Glutamatergic neuron (in vitro differentiated cells): Measurements from ENCODE around the gene PHOX2A. TPM values are rescaled to one million over a fixed set of nuclear protein-coding genes. Genes with fewer than 3 reads are reported as not detected.

Source experiments
- DNase-seq: peaks from one replicate; pipeline ENCODE4 v3.0.0; 2022
- H3K27ac Mint-ChIP-seq: one replicate; pipeline ENCODE4 v1.8.0; 2020; ENCODE audit warnings: mild to moderate bottlenecking, mixed read lengths, inconsistent platforms; ENCODE audit not compliant: unreplicated experiment
- H3K27me3 Mint-ChIP-seq: one replicate; pipeline ENCODE4 v1.8.0; 2020; ENCODE audit warnings: mild to moderate bottlenecking, moderate library complexity, mixed read lengths, inconsistent platforms; ENCODE audit not compliant: unreplicated experiment
- H3K36me3 Mint-ChIP-seq: one replicate; pipeline ENCODE4 v1.8.0; 2020; ENCODE audit warnings: mild to moderate bottlenecking, mixed read lengths, inconsistent platforms; ENCODE audit not compliant: unreplicated experiment
- H3K4me1 Mint-ChIP-seq: one replicate; pipeline ENCODE4 v1.8.0; 2020; ENCODE audit warnings: mild to moderate bottlenecking, low read depth, mixed read lengths, inconsistent platforms; ENCODE audit not compliant: unreplicated experiment
- H3K4me3 Mint-ChIP-seq: one replicate; pipeline ENCODE4 v1.8.0; 2020; ENCODE audit warnings: mild to moderate bottlenecking, mixed read lengths, inconsistent platforms; ENCODE audit not compliant: unreplicated experiment
- H3K9me3 Mint-ChIP-seq: one replicate; pipeline ENCODE4 v1.8.0; 2020; ENCODE audit warnings: mild to moderate bottlenecking, moderate library complexity, mixed read lengths, inconsistent platforms; ENCODE audit not compliant: unreplicated experiment
- total RNA-seq: library from RNA; stranded (reverse); fragmentation: NEBNext Ultra II Directional; extraction: Animal tissue kit (Norgen Biotek cat#: 25700); gene quantifications from one replicate; pipeline ENCODE4 v1.2.1, GENCODE V29; 2021; ENCODE audit not compliant: unreplicated experiment
- TF ChIP-seq, protein P1 (sequence below): fragments of 200-600 bp; sonication (generic); IDR thresholded peaks from one replicate; pipeline ENCODE4 v1.5.0; 2021; ENCODE audit not compliant: partially characterized antibody, unreplicated experiment

Gene PHOX2A
- total RNA-seq, 1 donor from 2014 or later: 12.0 TPM

DNA sequence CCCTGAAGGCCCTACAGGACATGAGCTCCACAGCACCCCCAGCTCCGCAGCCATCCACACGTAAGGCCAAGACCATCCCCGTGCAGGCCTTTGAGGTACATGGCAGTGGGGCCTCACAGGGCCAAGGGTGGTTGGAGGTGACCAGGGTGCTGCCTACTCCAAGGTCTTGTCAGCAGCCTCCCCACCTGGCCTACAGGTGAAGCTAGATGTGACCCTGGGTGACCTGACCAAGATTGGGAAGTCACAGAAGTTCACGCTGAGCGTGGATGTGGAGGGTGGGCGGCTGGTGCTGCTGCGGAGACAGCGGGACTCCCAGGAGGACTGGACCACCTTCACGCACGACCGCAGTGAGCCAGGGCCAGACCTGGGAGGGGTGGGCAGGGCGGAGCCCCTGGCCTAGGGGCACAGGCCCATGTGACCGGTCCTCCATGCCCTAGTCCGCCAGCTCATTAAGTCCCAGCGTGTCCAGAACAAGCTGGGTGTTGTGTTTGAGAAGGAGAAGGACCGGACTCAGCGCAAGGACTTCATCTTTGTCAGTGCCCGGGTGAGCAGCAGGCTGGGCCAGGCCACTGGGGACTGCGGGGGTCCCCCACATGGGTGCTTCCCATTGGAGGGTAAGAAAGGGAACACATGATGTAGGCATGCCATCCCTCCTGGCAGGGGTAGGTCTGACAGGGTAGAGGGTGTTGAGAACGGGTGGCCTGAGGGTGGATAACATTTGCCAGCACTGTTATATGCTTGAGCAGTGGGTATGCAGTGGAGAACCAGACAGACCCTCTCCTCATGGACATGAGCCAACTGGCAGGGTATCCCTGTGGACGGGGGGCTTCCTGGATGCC lies 13.8 kb downstream of the PHOX2A start:
- TF ChIP-seq, protein P1, sequence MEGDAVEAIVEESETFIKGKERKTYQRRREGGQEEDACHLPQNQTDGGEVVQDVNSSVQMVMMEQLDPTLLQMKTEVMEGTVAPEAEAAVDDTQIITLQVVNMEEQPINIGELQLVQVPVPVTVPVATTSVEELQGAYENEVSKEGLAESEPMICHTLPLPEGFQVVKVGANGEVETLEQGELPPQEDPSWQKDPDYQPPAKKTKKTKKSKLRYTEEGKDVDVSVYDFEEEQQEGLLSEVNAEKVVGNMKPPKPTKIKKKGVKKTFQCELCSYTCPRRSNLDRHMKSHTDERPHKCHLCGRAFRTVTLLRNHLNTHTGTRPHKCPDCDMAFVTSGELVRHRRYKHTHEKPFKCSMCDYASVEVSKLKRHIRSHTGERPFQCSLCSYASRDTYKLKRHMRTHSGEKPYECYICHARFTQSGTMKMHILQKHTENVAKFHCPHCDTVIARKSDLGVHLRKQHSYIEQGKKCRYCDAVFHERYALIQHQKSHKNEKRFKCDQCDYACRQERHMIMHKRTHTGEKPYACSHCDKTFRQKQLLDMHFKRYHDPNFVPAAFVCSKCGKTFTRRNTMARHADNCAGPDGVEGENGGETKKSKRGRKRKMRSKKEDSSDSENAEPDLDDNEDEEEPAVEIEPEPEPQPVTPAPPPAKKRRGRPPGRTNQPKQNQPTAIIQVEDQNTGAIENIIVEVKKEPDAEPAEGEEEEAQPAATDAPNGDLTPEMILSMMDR: no peak
- Mint-ChIP-seq H3K36me3 (no peaks in the 10 kb centered on the region), H3K9me3 (peaks cover 5% of the 10 kb centered on the region), H3K4me3 (no peak overlapping the region), H3K27ac (no peak overlapping the region), H3K27me3 (peaks cover 8% of the 10 kb centered on the region), H3K4me1 (peaks cover 9% of the 10 kb centered on the region)
- no peak for DNase-seq

DNA sequence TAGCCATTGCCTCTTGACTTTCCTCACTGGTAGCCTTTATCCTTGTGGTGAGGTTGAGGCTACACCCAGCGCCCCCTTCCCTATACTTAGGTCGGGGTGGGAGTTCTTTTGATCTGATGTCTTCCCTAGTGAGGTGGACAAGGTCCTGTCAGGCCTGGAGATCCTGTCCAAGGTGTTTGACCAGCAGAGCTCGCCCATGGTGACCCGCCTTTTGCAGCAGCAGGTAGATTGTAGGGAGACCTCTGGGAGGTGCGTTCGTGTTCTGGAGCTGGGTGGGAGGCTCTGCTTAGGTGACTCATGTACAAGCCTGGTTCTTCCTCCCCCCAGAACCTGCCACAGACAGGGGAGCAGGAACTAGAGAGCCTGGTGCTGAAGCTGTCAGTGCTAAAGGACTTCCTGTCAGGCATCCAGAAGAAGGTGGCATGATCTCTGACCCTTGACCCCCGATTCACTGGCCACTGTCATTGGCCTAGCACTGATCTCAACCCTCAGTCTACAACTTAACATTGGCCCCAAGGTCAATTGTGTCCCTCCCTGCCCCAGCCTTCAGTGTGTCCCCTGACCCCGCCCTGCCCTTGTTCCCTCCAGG lies 14.5 kb downstream of the PHOX2A start:
- no peaks in the 10 kb centered on the region for H3K36me3 Mint-ChIP-seq
- no peak overlapping the region for H3K4me3 Mint-ChIP-seq
- H3K9me3 Mint-ChIP-seq: peaks cover 5% of the 10 kb centered on the region
- TF ChIP-seq, protein P1: no peak
- peaks cover 9% of the 10 kb centered on the region for H3K4me1 Mint-ChIP-seq
- peaks cover 8% of the 10 kb centered on the region for H3K27me3 Mint-ChIP-seq
- DNase-seq: no peak
- no peak overlapping the region for H3K27ac Mint-ChIP-seq

DNA sequence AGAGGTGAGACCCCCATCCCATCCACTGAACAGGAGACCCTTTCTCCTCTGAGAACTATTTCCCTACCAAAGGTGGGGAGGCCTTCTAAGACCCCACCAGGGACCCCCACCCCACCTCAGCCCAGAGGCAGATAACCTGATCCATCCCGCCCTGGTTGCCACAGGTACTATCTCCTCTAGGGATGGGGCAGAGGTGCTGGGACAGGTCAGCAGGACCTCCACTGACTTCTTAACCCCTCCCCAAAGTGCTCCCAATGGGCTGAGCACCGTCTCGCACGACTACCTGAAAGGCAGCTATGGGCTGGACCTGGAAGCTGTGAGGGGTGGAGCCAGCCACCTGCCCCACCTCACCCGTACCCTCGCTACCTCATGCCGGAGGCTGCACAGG lies 15.1 kb downstream of the PHOX2A start:
- Mint-ChIP-seq H3K27me3 (peaks cover 8% of the 10 kb centered on the region), H3K36me3 (no peaks in the 10 kb centered on the region), H3K9me3 (peaks cover 5% of the 10 kb centered on the region), H3K4me1 (peaks cover 9% of the 10 kb centered on the region), H3K4me3 (no peak overlapping the region), H3K27ac (no peak overlapping the region)
- TF ChIP-seq, protein P1: no peak
- no peak for DNase-seq

GRCh38 chr11:72228229-72228843 lies 15.6 kb downstream of the PHOX2A start:
- peak; percentile 43 for DNase-seq
- H3K4me3 Mint-ChIP-seq: no peak overlapping the region
- H3K27ac Mint-ChIP-seq: no peak overlapping the region
- TF ChIP-seq, protein P1: no peak
- H3K36me3 Mint-ChIP-seq: no peaks in the 10 kb centered on the region
- peaks cover 3% of the 10 kb centered on the region for H3K9me3 Mint-ChIP-seq
- H3K27me3 Mint-ChIP-seq: peaks cover 8% of the 10 kb centered on the region
- peaks cover 9% of the 10 kb centered on the region for H3K4me1 Mint-ChIP-seq
